Measurements from ENCODE around the gene TMEM219. TPM values are rescaled to one million over a fixed set of nuclear protein-coding genes. Genes with fewer than 3 reads are reported as not detected.

Gene TMEM219
- total RNA-seq, result 49.6 and 86.6 TPM in 2 replicates

GRCh38 chr16:29961479-29962343 is at the start of gene TMEM219:
TSS of gene TMEM219 (plus strand) at chr16:29962079. CDS start at chr16:29963144, 1,065 bp downstream.

DNA sequence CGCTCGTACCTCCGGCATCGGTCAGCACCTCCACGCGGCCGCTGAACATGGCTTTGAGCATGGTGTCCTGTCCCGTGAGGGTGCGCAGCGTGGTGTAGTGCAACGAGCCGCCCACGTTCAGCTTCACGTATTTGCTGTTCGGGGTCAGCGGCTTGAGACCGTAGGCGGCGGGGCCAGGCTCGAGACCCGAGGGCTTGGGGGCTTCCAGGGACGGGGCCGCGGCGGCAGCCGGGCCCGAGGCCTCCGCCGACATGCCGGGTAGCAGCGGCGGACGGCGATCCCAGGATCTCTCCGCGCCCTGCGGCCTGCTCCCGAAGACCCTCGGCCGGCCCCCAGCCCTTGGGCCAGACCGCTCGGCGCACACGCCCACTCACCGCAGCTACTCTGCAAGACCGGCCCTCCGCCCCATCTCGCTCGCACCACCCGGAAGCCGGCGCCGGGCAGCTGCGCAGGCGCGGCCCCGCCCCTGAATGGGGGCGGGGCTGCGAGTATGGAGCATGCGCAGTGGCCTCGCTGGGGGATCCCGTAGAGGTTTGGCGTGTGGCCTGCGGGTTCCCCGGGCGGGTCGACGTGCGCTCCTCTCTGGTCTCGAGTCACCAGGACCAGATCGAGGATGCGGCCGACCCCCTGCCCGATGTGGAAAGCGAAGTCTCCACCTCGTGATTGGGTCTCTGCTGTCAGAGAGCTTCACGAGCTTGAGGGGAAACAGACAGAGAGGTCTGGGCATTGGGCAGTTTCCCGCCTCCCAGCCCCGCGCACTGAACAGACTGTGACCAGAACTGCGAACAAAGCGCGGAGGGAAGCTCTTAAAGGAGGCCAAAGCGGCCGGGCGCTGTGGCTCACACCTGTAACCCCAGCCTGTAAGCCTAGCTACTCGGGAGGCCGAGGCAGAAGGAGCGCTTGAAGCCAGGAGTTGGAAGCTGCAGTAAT is 35.8 kb upstream of the TMEM219 start, which contains the start of gene KCTD13:
Gene KCTD13, minus strand, starts transcription at position 446 of the 930 bp plus-strand sequence. Its CDS starts 193 bp downstream, at position 253.

GRCh38 chr16:29973384-29974246 is 11.7 kb downstream of the TMEM219 start, which contains the start of gene TAOK2:
TSS of gene TAOK2 (plus strand) at chr16:29973868. CDS start at chr16:29977773, 3,905 bp downstream.

DNA sequence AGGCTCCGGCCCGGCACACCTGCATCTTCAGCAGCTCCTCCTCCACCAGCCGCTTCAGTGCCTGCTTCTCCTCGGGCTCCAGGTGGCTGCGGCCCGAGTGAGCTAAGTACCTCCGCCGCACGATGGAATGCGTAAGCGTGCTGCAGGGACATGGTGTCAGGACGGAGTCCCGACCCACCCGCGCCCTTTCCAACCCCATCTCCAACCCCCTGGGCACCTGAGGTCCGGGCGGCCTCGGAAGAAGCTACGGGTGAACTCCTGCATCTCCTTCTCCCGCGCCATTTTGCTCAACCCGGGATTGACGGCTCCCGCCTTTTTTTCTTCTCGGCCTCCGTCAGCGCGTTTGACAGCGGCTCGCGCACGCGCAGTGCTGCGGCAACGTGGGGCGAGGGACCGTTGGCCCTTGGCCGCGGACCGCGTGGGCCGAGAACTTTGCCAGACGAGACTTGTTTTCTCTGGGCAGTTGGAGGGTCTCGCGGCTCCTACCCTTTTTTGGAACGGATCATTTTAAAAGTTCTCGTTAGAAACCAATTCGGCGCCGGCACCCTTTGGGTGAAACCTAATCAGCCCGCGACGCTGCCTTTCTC is 33.5 kb downstream of the TMEM219 start, which contains the start of gene HIRIP3:
Gene HIRIP3, minus strand, starts transcription at position 294 of the 587 bp plus-strand sequence. Its CDS starts 12 bp downstream, at position 282.

GRCh38 chr16:29995911-29996765 is 34.3 kb downstream of the TMEM219 start, which contains the start of gene INO80E:
TSS of gene INO80E (plus strand) at chr16:29996241. CDS start at chr16:29996311, 70 bp downstream.

GRCh38 chr16:30010844-30011713 is 49.2 kb downstream of the TMEM219 start, which contains the start of gene DOC2A:
TSS of gene DOC2A (minus strand) at chr16:30011027. CDS start at chr16:30010222, 805 bp downstream.

Other genes starting within 250 kb of the TMEM219 start
- not detected in 2 replicates for gene C16orf54, start 216.1 kb upstream of the TMEM219 start, total RNA-seq
- not detected in 2 replicates for gene ZG16, start 183.8 kb upstream of the TMEM219 start, total RNA-seq
- gene KIF22, start 171.3 kb upstream of the TMEM219 start, total RNA-seq, result 33.2 and 134 TPM in 2 replicates
- 128 and 170 TPM in 2 replicates for gene MAZ, start 155.6 kb upstream of the TMEM219 start, total RNA-seq
- 1.8 and 2.9 TPM in 2 replicates for gene PRRT2, start 149.9 kb upstream of the TMEM219 start, total RNA-seq
- gene PAGR1, start 145.9 kb upstream of the TMEM219 start, total RNA-seq, result 21.1 and 30.1 TPM in 2 replicates
- 413 and 417 TPM in 2 replicates for gene MVP, start 141.6 kb upstream of the TMEM219 start, total RNA-seq
- gene CDIPT, start 98.9 kb upstream of the TMEM219 start, total RNA-seq, result 59.4 and 102 TPM in 2 replicates
- gene SEZ6L2, start 62.5 kb upstream of the TMEM219 start, total RNA-seq, result 2.1 and 10.0 TPM in 2 replicates
- 9.1 and 9.4 TPM in 2 replicates for gene ASPHD1, start 61.6 kb upstream of the TMEM219 start, total RNA-seq
- gene KCTD13, start 35.9 kb upstream of the TMEM219 start, total RNA-seq, result 13.2 and 14.3 TPM in 2 replicates
- 56.2 and 62.0 TPM in 2 replicates for gene TAOK2, start 11.8 kb downstream of the TMEM219 start, total RNA-seq
- 9.0 and 15.5 TPM in 2 replicates for gene HIRIP3, start 33.5 kb downstream of the TMEM219 start, total RNA-seq
- 17.2 and 47.3 TPM in 2 replicates for gene INO80E, start 34.2 kb downstream of the TMEM219 start, total RNA-seq
- gene DOC2A, start 48.9 kb downstream of the TMEM219 start, total RNA-seq, result 0.22 and 0.62 TPM in 2 replicates
- gene C16orf92, start 61.1 kb downstream of the TMEM219 start, total RNA-seq, result not detected in 2 replicates
- 0.22 TPM in 1 of 2 replicates, not detected in the other for gene TLCD3B, start 69.2 kb downstream of the TMEM219 start, total RNA-seq
- gene ALDOA, start 103.7 kb downstream of the TMEM219 start, total RNA-seq, result 528 and 721 TPM in 2 replicates
- gene PPP4C, start 113.9 kb downstream of the TMEM219 start, total RNA-seq, result 226 and 306 TPM in 2 replicates
- gene TBX6, start 129.8 kb downstream of the TMEM219 start, total RNA-seq, result 0.11 and 0.12 TPM in 2 replicates
- 4.6 and 5.5 TPM in 2 replicates for gene YPEL3, start 134.1 kb downstream of the TMEM219 start, total RNA-seq
- 0.55 and 1.1 TPM in 2 replicates for gene GDPD3, start 151.5 kb downstream of the TMEM219 start, total RNA-seq
- gene MAPK3, start 161.1 kb downstream of the TMEM219 start, total RNA-seq, result 28.6 and 32.9 TPM in 2 replicates
- 2.7 and 2.9 TPM in 2 replicates for gene CORO1A, start 221.5 kb downstream of the TMEM219 start, total RNA-seq
- gene BOLA2B, start 231.6 kb downstream of the TMEM219 start, total RNA-seq, result 67.1 and 198 TPM in 2 replicates
- 19.5 and 27.0 TPM in 2 replicates for gene SLX1A, start 231.8 kb downstream of the TMEM219 start, total RNA-seq
- gene SULT1A3, start 237.2 kb downstream of the TMEM219 start, total RNA-seq, result 3.4 and 4.5 TPM in 2 replicates